ENCODE results near the gene ZNRF3.

GRCh38 chr22:28907311-28908008 lies 24.1 kb downstream of the ZNRF3 start:
- TF ChIP-seq RCOR1 (IDR thresholded peaks at IDR 0.05; ENCODE audit: low read length) (no peak), EP300 (IDR thresholded peaks at IDR 0.05; ENCODE audit: borderline replicate concordance in 1 of 2, low read depth in 1 of 2, low read length in 1 of 2) (no peak), RXRA (IDR thresholded peaks at IDR 0.05; ENCODE audit: borderline replicate concordance, low read depth) (no peak), SIN3A (IDR thresholded peaks at IDR 0.05; ENCODE audit: borderline replicate concordance, low read depth, low read length) (no peak), RAD21 (IDR thresholded peaks at IDR 0.05; ENCODE audit: low read length) (no peak), MAX (IDR thresholded peaks at IDR 0.05; ENCODE audit: low read depth) (no peak), EZH2phosphoT487 (IDR thresholded peaks at IDR 0.05; ENCODE audit: borderline replicate concordance, low read depth) (no peak), REST (IDR thresholded peaks at IDR 0.05; ENCODE audit: low read depth, low read length) (no peak), USF2 (IDR thresholded peaks at IDR 0.05; ENCODE audit: borderline replicate concordance, low read depth, low read length) (no peak), FOXJ3 (CRISPR knock-in tag; IDR thresholded peaks at IDR 0.05) (no peak)
- TF ChIP-seq, protein P1, sequence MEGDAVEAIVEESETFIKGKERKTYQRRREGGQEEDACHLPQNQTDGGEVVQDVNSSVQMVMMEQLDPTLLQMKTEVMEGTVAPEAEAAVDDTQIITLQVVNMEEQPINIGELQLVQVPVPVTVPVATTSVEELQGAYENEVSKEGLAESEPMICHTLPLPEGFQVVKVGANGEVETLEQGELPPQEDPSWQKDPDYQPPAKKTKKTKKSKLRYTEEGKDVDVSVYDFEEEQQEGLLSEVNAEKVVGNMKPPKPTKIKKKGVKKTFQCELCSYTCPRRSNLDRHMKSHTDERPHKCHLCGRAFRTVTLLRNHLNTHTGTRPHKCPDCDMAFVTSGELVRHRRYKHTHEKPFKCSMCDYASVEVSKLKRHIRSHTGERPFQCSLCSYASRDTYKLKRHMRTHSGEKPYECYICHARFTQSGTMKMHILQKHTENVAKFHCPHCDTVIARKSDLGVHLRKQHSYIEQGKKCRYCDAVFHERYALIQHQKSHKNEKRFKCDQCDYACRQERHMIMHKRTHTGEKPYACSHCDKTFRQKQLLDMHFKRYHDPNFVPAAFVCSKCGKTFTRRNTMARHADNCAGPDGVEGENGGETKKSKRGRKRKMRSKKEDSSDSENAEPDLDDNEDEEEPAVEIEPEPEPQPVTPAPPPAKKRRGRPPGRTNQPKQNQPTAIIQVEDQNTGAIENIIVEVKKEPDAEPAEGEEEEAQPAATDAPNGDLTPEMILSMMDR (IDR thresholded peaks at IDR 0.05) = no peak

All from SK-N-SH (cell line).